GM23248 (cell line): ENCODE results near the gene SLC6A18. TPM values are rescaled to one million over a fixed set of nuclear protein-coding genes. Genes with fewer than 3 reads are reported as not detected.

ENCODE experiments used
- DNase-seq: peaks from one replicate; pipeline ENCODE4 v3.0.0-alpha.2; 2015
- H2AFZ ChIP-seq: fragments of 200-600 bp; sonication (generic); 2 replicates; pipeline ENCODE4 v1.6.1; 2016; ENCODE audit warnings: antibody characterized with exemption
- H3F3A ChIP-seq: fragments of 200-600 bp; sonication (generic); 2 replicates; pipeline ENCODE4 v1.6.1; 2016; ENCODE audit warnings: mild to moderate bottlenecking, antibody characterized with exemption, mixed run types; ENCODE audit not compliant: insufficient read depth
- H3K27ac ChIP-seq: fragments of 200-600 bp; sonication (generic); 2 replicates; pipeline ENCODE4 v1.5.1; 2016; ENCODE audit warnings: mild to moderate bottlenecking
- H3K27me3 ChIP-seq: fragments of 200-600 bp; sonication (generic); replicated peaks from 2 replicates; pipeline ENCODE4 v1.6.1; 2016; ENCODE audit warnings: mild to moderate bottlenecking; ENCODE audit not compliant: insufficient read depth
- H3K36me3 ChIP-seq: fragments of 200-600 bp; sonication (generic); 2 replicates; pipeline ENCODE4 v1.6.1; 2016; ENCODE audit warnings: low read depth, mild to moderate bottlenecking
- H3K4me1 ChIP-seq: fragments of 200-600 bp; sonication (generic); 2 replicates; pipeline ENCODE4 v1.6.1; 2016; ENCODE audit warnings: mild to moderate bottlenecking; ENCODE audit not compliant: insufficient read depth
- H3K4me2 ChIP-seq: fragments of 200-600 bp; sonication (generic); one replicate; pipeline ENCODE4 v1.6.1; 2016; ENCODE audit warnings: mild to moderate bottlenecking; ENCODE audit not compliant: unreplicated experiment
- H3K4me3 ChIP-seq: fragments of 200-600 bp; sonication (generic); 2 replicates; pipeline ENCODE4 v1.5.1; 2016; ENCODE audit warnings: mild to moderate bottlenecking
- H3K79me2 ChIP-seq: fragments of 200-600 bp; sonication (generic); 2 replicates; pipeline ENCODE4 v1.6.1; 2016; ENCODE audit warnings: mild to moderate bottlenecking; ENCODE audit not compliant: insufficient read depth
- H3K9ac ChIP-seq: fragments of 200-600 bp; sonication (generic); 2 replicates; pipeline ENCODE4 v1.6.1; 2016; ENCODE audit warnings: mild to moderate bottlenecking
- H3K9me2 ChIP-seq: fragments of 200-600 bp; sonication (generic); 2 replicates; pipeline ENCODE4 v1.6.1; 2016; ENCODE audit warnings: mixed run types, mild to moderate bottlenecking, moderate library complexity; ENCODE audit not compliant: insufficient read depth
- H3K9me3 ChIP-seq: fragments of 200-600 bp; sonication (generic); one replicate; pipeline ENCODE4 v1.6.1; 2017; ENCODE audit warnings: low read depth
- H4K20me1 ChIP-seq: fragments of 200-600 bp; sonication (generic); 2 replicates; pipeline ENCODE4 v1.6.0; 2016; ENCODE audit not compliant: insufficient read depth
- EZH2 ChIP-seq: fragments of 200-600 bp; sonication (generic); IDR thresholded peaks from 2 replicates; pipeline ENCODE4 v1.6.1; 2018; ENCODE audit warnings: antibody characterized with exemption, mild to moderate bottlenecking; ENCODE audit not compliant: insufficient read depth, poor library complexity, severe bottlenecking
- EZH2phosphoT487 ChIP-seq: fragments of 200-600 bp; sonication (generic); IDR thresholded peaks from 2 replicates; pipeline ENCODE4 v1.6.1; 2018; ENCODE audit warnings: antibody characterized with exemption, moderate library complexity, mild to moderate bottlenecking, low read depth; ENCODE audit not compliant: insufficient read depth
- WGBS, 2 experiments: methylation state at CpG; one replicate each; pipeline ENCODE4 v1.1.6; 2015 to 2017; ENCODE audit warnings: low lambda C conversion rate in 2 of 2, low coverage in 1 of 2; ENCODE audit errors: missing lambda C conversion rate in 2 of 2; 5-methylcytosine and 5-hydroxymethylcytosine counted together
- in situ Hi-C: fragments of 300-500 bp; cut with MboI; formaldehyde crosslinking; loops from 2 replicates; pipeline ENCODE4 v1.15.0; 2020
- polyA plus RNA-seq: library from polyadenylated mRNA; unstranded; fragments of >200 nt; fragmentation: Nextera tagmentation; extraction: Ambion mirVana; gene quantifications from 2 replicates; pipeline ENCODE4 v1.2.1, GENCODE V29; 2016
- total RNA-seq: library from RNA; depleted of rRNA; stranded (reverse); fragments of >200 nt; shearing (Covaris generic); gene quantifications from 2 replicates; pipeline ENCODE4 v1.2.3, GENCODE V29; 2014

Gene SLC6A18
- total and polyA plus RNA-seq, 2 experiments from 2014 or later: not detected

DNA sequence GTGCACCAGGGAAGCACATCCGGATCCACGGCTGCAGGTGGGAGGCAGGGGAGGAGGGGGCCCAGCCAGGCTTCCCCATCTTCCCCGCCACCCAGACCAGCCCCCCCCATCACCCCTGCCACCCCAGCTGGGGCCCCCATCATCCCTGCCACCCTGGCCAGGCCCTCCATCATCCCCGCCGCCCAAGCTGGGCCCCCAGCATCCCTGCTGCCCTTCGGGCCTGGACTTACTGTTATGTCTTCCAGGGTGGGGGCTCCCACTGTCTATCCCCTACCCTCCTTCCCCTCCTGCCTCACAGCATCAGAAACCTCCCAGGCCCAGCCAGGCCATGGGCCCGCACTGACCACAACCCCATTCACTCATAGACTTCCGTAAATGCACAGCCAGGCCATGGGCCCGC lies 27.5 kb downstream of the SLC6A18 start:
- no peaks in the 10 kb centered on the region for H3F3A ChIP-seq
- in situ Hi-C loops: no loop called here
- TF ChIP-seq EZH2: no peak
- no peak for TF ChIP-seq EZH2phosphoT487
- no peaks in the 10 kb centered on the region for H3K79me2 ChIP-seq
- H3K4me2 ChIP-seq: no peak overlapping the region
- no peaks in the 10 kb centered on the region for H3K27me3 ChIP-seq
- H4K20me1 ChIP-seq: no peaks in the 10 kb centered on the region
- H3K36me3 ChIP-seq: no peaks in the 10 kb centered on the region
- no peak for DNase-seq
- 54 to 62% methylated on average over 3 to 9 of the region's 9 CpGs for WGBS, 2 experiments
- no peak overlapping the region for H3K4me3 ChIP-seq
- H3K9me2 ChIP-seq: no peaks in the 10 kb centered on the region
- H3K9ac ChIP-seq: no peak overlapping the region
- no peak overlapping the region for H3K27ac ChIP-seq
- no peaks in the 10 kb centered on the region for H3K4me1 ChIP-seq
- H3K9me3 ChIP-seq: no peaks in the 10 kb centered on the region
- no peak overlapping the region for H2AFZ ChIP-seq

- WGBS, 2 experiments: 69 to 74% methylated on average over 26 to 33 of the region's 33 CpGs
- H3K9me3 ChIP-seq: no peaks in the 10 kb centered on the region
- H3K36me3 ChIP-seq: no peaks in the 10 kb centered on the region
- H3K27ac ChIP-seq: no peak overlapping the region
- H3K27me3 ChIP-seq: no peaks in the 10 kb centered on the region
- H3F3A ChIP-seq: no peaks in the 10 kb centered on the region
- H3K4me2 ChIP-seq: no peak overlapping the region
- no peak for DNase-seq
- TF ChIP-seq EZH2phosphoT487 (no peak), EZH2 (no peak)
- in situ Hi-C loops: no loop called here
- no peak overlapping the region for H2AFZ ChIP-seq
- H4K20me1 ChIP-seq: no peaks in the 10 kb centered on the region
- no peak overlapping the region for H3K4me3 ChIP-seq
- no peaks in the 10 kb centered on the region for H3K4me1 ChIP-seq
- H3K9ac ChIP-seq: no peak overlapping the region
- H3K79me2 ChIP-seq: no peaks in the 10 kb centered on the region
- no peaks in the 10 kb centered on the region for H3K9me2 ChIP-seq
These were observed 28.4 kb downstream of the SLC6A18 start for GRCh38 chr5:1253456-1254105.

GRCh38 chr5:1254196-1254595 lies 29.0 kb downstream of the SLC6A18 start:
- H3K36me3 ChIP-seq: no peaks in the 10 kb centered on the region
- H3K4me1 ChIP-seq: no peaks in the 10 kb centered on the region
- 58 to 63% methylated on average over 14 to 19 of the region's 19 CpGs for WGBS, 2 experiments
- H3K4me3 ChIP-seq: no peak overlapping the region
- no peak overlapping the region for H3K27ac ChIP-seq
- no peaks in the 10 kb centered on the region for H3K79me2 ChIP-seq
- TF ChIP-seq EZH2phosphoT487 (no peak), EZH2 (no peak)
- H3F3A ChIP-seq: no peaks in the 10 kb centered on the region
- H3K9ac ChIP-seq: no peak overlapping the region
- H3K27me3 ChIP-seq: no peaks in the 10 kb centered on the region
- H3K9me2 ChIP-seq: no peaks in the 10 kb centered on the region
- DNase-seq: no peak
- H2AFZ ChIP-seq: no peak overlapping the region
- H3K9me3 ChIP-seq: no peaks in the 10 kb centered on the region
- in situ Hi-C loops: no loop called here
- no peaks in the 10 kb centered on the region for H4K20me1 ChIP-seq
- H3K4me2 ChIP-seq: no peak overlapping the region

DNA sequence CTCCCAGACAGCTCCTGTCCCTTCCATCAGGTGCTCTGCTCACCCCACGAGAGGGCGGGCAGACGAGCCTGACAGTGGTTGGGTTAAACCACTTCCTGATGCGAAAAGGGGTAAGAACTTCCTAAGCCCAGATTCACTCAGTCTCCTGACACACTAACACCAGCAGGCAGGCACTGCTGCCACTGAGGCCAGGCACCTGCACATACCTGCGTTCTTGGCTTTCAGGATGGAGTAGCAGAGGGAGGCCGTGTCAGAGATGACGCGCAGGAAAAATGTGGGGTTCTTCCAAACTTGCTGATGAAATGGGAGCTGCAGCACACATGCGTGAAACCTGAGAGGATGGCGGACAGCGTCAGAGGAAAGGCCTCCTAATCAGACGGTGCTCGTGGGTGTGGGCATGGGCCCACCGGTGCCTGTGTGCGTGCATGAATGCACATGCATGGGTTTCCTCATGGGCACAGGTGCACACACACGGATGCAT lies 29.9 kb downstream of the SLC6A18 start:
- Histone ChIP-seq H4K20me1 (no peaks in the 10 kb centered on the region), H3K4me3 (no peak overlapping the region), H3K27me3 (no peaks in the 10 kb centered on the region), H3K4me2 (no peak overlapping the region), H3K9me2 (no peaks in the 10 kb centered on the region), H3K9ac (no peak overlapping the region), H3F3A (no peaks in the 10 kb centered on the region), H2AFZ (no peak overlapping the region), H3K4me1 (no peaks in the 10 kb centered on the region), H3K9me3 (no peaks in the 10 kb centered on the region), H3K27ac (no peak overlapping the region), H3K36me3 (no peaks in the 10 kb centered on the region), H3K79me2 (no peaks in the 10 kb centered on the region)
- in situ Hi-C loops: no loop called here
- no peak for DNase-seq
- no peak for TF ChIP-seq EZH2
- TF ChIP-seq EZH2phosphoT487: no peak
- WGBS, 2 experiments: 51 to 54% methylated on average over 16 of the region's 16 CpGs
